Activated T-helper 17 cell treated with anti-CD3 and anti-CD28 coated beads, Interleukin-2, amount 50 U/mL, for 72 hours (primary cell): ENCODE results near the gene IMMP2L. TPM values are rescaled to one million over a fixed set of nuclear protein-coding genes. Genes with fewer than 3 reads are reported as not detected.
A peak's percentile ranks its signal among the peaks of the same experiment; 100 is the strongest.

Experiments used
- ATAC-seq: fragments of 150-1000 bp; cut with Tn5 transposase; replicated peaks from 2 replicates; pipeline ENCODE4 v1.10.0; 2021; ENCODE audit warnings: mild to moderate bottlenecking, moderate library complexity
- H3K27ac Mint-ChIP-seq: one replicate; pipeline ENCODE4 v1.8.0; 2022; ENCODE audit warnings: mixed read lengths
- H3K27me3 Mint-ChIP-seq: one replicate; pipeline ENCODE4 v1.8.0; 2022; ENCODE audit warnings: mixed read lengths
- H3K36me3 Mint-ChIP-seq: one replicate; pipeline ENCODE4 v1.8.0; 2022; ENCODE audit warnings: low read depth, mild to moderate bottlenecking, mixed read lengths
- H3K4me1 Mint-ChIP-seq: one replicate; pipeline ENCODE4 v1.8.0; 2022; ENCODE audit warnings: mixed read lengths
- H3K4me3 Mint-ChIP-seq: one replicate; pipeline ENCODE4 v1.8.0; 2022; ENCODE audit warnings: mild to moderate bottlenecking, mixed read lengths
- H3K9me3 Mint-ChIP-seq: one replicate; pipeline ENCODE4 v1.8.0; 2022; ENCODE audit warnings: mixed read lengths
- total RNA-seq, 2 donors: library from RNA; stranded (reverse); gene quantifications; one replicate each; pipeline ENCODE4 v1.2.3, GENCODE V29; 2022

Gene IMMP2L
- total RNA-seq, 2 donors from 2014 or later = 9.5 to 27.6 TPM

DNA sequence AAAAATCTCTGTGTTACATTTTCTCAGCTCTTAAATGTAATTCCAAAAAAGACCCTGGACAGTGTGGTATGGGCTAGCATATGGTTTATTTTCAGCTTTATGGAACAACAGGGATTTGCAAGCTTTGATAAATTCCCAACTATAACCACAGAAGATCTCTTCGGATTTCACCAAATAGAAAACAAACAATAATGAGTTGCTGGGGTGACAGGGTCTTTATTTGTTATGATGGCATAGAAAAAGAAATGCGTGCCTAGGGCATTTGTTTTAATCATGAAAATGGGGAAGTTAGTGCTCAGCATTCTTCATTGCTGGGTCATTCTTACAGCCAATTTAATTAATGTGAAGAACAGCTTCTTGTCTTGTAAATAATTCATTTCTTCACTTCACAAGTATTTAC, 332.4 kb downstream of the IMMP2L start:
- Mint-ChIP-seq H3K27ac (no peak overlapping the region), H3K27me3 (no peaks in the 10 kb centered on the region), H3K4me1 (peaks cover 8% of the 10 kb centered on the region), H3K9me3 (no peaks in the 10 kb centered on the region), H3K36me3 (no peaks in the 10 kb centered on the region), H3K4me3 (no peak overlapping the region)
- no peak for ATAC-seq

DNA sequence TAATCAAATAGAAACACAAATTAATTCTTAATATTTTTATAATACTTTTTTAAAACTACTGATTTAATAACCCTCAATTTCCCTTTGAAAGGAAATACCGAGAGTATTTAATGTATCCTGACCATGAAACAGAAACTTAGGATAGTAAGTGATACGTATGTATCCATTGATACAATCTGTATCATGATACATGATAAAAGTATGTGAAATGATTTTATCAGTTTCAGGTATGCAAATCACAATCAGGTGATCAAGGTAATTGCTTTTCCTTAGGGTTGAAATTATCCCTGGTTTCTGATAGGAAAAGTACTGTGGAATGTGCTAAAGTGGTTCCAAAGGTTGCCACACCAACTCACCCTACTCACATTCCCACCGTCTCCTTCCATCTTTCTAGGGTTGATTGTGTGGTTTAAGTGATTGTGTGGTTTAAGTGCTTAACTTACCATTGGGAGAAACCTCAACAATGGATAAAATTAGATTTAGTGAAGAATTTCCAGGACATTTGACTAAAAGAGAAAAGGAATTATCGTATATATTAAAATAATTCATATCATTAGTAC, 333.0 kb downstream of the IMMP2L start:
- H3K4me1 Mint-ChIP-seq = peaks cover 8% of the 10 kb centered on the region
- H3K9me3 Mint-ChIP-seq = no peaks in the 10 kb centered on the region
- no peaks in the 10 kb centered on the region for H3K36me3 Mint-ChIP-seq
- no peak for ATAC-seq
- no peak overlapping the region for H3K27ac Mint-ChIP-seq
- H3K4me3 Mint-ChIP-seq = no peak overlapping the region
- no peaks in the 10 kb centered on the region for H3K27me3 Mint-ChIP-seq

DNA sequence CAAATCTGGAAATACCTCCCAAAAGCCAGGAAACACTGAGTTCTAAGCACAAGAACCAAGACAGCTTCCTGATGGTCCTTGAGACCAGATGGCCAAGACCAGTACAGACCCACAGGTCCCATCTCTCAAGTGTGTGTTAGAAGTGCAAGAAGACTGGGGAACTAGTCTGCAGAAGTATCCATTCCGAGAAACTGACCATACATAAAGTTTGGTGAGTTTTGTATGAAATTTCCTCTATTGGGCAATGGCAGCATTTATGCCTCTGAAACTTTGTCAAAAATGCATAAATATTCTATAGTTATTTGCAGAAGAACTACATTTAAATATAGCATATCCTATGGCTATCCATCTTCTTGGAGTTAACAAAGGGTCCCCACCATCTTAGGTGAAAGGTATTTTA, 333.9 kb downstream of the IMMP2L start:
- no peak for ATAC-seq
- H3K27me3 Mint-ChIP-seq = no peaks in the 10 kb centered on the region
- no peak overlapping the region for H3K4me3 Mint-ChIP-seq
- H3K36me3 Mint-ChIP-seq = no peaks in the 10 kb centered on the region
- H3K27ac Mint-ChIP-seq = no peak overlapping the region
- H3K4me1 Mint-ChIP-seq = peaks cover 8% of the 10 kb centered on the region
- H3K9me3 Mint-ChIP-seq = no peaks in the 10 kb centered on the region

DNA sequence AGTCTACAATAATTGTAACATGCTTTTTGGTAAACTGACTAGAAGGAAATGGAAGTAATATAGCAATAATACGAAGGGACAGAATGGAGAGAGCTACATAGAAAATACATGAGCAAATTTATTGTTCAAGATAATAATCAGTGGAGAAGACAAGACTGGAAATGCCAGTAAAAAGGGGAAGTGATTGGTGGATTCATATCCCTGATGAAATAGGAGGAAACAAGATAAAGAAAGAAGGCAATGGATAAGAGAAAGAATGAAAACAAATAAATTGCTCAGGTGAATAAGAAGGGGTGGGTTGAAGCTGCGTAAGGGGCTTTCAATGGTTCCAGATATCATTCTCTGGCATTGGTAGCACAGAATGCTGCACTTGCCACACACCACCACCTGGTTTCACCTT, 335.5 kb downstream of the IMMP2L start:
- Mint-ChIP-seq H3K36me3 (no peaks in the 10 kb centered on the region), H3K9me3 (no peaks in the 10 kb centered on the region), H3K27ac (no peak overlapping the region), H3K4me3 (no peak overlapping the region), H3K4me1 (no peaks in the 10 kb centered on the region), H3K27me3 (no peaks in the 10 kb centered on the region)
- ATAC-seq = no peak

DNA sequence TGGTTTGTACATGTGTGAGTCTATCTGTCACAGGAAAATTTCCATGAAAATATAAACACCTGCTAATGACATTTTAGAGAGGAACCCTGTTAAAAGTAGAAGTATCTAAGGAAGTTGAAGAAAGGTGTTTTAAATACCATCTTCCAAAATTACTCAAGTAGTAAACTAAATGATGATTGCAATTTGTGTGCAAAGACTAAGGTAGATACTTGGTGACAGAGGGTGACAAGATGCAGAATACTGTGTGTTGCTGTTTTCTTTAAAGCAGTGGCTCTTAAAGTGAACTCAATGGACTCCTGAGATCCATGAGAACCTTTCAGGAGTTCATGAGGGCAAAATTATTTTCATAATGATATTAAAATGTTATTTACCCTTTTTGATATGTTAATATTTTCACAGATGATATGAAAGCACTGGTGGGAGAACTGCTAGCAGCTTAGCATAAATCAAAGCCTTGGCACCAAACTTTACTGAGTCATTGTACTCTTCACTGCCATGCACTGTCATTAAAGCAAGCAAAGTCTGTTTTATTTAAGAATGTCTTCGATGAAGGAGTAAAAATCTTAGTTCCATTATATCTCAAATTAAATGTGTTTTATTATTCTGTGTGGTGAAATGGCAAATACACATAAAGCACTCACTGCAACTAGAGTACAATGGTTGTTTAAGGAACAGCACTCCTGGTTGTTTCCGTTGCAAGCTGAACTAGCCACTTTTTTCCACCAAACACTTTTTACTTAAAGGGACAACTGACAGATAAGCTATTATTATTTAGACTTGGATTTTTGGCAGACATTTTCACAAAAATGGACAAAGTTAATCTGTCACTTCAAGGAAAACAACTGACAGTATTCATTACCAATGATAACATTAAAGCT, 337.7 kb downstream of the IMMP2L start:
- Mint-ChIP-seq H3K27ac (no peak overlapping the region), H3K4me1 (no peaks in the 10 kb centered on the region), H3K4me3 (no peak overlapping the region), H3K27me3 (no peaks in the 10 kb centered on the region), H3K36me3 (no peaks in the 10 kb centered on the region), H3K9me3 (peaks cover 3% of the 10 kb centered on the region)
- ATAC-seq = no peak

DNA sequence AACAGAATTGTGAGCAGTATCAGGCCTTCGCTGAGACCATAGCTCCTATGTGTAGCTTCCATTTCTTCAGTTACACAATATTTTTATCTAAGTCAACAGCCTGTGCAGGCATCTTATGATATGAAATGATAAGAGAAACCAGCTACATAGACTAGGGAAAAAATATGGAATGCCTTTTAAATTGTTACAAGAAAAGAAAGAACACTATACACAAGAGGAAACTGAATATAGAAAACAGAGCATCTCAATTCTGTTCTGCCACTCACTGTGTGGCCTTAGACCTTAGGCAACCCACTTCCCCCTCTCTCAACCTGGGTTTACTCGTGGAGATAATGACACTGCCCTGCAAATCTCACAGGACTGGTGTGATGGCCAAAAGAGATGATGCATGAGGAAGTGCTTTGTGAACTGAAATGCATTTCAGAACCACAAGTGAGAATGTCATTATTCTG, 338.5 kb downstream of the IMMP2L start:
- Mint-ChIP-seq H3K4me1 (no peaks in the 10 kb centered on the region), H3K27ac (no peak overlapping the region), H3K36me3 (no peaks in the 10 kb centered on the region), H3K4me3 (no peak overlapping the region), H3K27me3 (no peaks in the 10 kb centered on the region), H3K9me3 (peaks cover 3% of the 10 kb centered on the region)
- ATAC-seq = no peak

DNA sequence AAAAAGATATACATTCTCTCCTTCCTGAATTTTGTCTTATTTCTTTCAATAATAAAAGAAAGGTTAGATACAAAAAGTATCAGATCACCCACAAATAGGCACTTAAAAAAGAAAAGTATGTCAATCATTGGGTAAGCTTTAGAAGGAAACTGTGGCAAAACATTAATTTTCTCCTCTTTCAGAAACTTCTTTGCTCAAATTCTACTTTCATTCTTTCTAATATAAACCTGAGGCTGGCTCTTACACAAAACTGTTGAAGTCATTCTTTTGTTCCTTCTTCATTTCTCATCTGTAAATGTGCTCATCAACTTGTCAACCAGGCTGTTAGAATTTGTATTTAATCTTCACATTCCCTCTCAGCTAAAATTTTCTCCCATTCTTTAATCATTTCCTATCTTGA, 346.7 kb downstream of the IMMP2L start:
- ATAC-seq = peak; percentile 38
- Mint-ChIP-seq H3K4me3 (no peak overlapping the region), H3K4me1 (no peaks in the 10 kb centered on the region), H3K36me3 (no peaks in the 10 kb centered on the region), H3K27ac (no peak overlapping the region), H3K9me3 (no peaks in the 10 kb centered on the region), H3K27me3 (no peaks in the 10 kb centered on the region)

DNA sequence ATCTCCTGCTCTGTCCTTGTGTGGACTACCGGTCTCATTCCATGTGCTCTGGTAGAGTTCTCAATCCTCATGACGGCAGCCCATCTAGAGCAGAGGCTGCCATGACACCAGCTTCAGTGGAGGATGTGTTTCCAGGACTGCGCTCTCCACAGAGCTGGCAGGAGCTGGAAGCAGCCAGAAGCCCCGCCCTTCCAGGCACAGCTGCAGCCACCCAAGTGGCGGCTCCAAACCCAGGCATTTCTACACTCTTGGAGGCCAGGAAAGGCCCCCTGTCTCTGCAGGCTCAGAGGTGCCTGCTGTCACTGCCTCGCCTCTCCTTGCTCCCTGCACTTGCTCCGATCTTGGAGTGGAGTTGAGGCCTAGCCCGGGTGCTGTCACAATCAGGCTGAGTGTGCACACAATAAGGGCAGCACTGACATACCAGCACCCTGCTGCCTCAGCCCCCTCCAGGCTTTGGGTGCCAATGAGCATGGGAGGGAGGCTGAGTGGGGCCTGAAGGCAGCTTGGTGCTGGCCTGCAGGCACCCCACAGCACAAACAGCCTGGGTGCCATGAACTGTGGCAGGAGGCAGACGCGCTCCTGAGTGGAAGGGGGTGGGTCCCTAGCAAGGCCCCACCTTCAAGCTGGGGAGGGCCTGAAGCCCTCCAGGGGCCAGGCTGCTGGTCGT, 349.3 kb downstream of the IMMP2L start:
- no peak overlapping the region for H3K4me3 Mint-ChIP-seq
- no peaks in the 10 kb centered on the region for H3K27me3 Mint-ChIP-seq
- no peaks in the 10 kb centered on the region for H3K4me1 Mint-ChIP-seq
- H3K27ac Mint-ChIP-seq = no peak overlapping the region
- H3K9me3 Mint-ChIP-seq = no peaks in the 10 kb centered on the region
- H3K36me3 Mint-ChIP-seq = no peaks in the 10 kb centered on the region
- ATAC-seq = no peak

DNA sequence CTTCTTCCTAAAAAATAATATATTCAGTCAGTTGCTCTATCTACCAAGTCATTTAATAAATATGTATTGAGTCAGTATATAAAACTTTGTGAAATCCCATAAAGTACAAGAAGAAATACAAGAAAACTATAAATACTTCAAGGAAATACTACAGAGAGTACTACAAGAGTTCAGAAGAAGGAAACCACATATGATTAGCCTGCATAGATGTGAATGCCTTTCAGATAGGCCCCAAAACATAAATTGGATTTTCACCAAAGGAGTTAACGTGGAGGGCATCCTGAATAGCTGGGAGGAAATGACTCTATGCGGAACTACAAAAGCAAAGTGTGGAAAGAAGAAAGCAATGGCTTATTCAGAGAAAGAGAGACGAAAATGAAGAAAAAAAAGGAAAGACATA, 351.3 kb downstream of the IMMP2L start:
- H3K27me3 Mint-ChIP-seq = no peaks in the 10 kb centered on the region
- no peak overlapping the region for H3K27ac Mint-ChIP-seq
- H3K9me3 Mint-ChIP-seq = no peaks in the 10 kb centered on the region
- no peak for ATAC-seq
- no peak overlapping the region for H3K4me3 Mint-ChIP-seq
- H3K4me1 Mint-ChIP-seq = no peaks in the 10 kb centered on the region
- no peaks in the 10 kb centered on the region for H3K36me3 Mint-ChIP-seq

DNA sequence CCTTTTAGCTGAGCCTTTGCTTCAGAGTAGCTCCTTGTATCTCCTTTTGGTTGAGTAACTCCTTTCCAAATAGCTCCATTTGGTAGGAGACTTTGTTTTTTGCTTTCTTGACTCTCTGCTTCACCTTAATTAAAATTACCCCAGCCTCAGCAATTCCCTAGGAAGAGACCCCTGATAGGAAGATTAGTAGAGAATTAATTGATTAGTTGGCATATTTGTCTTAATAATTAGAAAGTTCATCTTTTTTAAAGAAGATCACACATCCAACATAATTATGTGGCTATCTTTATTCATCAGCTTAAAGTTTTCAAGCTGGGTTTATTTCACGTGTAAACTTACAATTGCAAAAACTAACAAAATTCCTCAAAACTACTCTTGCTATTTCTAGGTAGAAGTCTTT, 352.2 kb downstream of the IMMP2L start:
- Mint-ChIP-seq H3K9me3 (no peaks in the 10 kb centered on the region), H3K27me3 (no peaks in the 10 kb centered on the region), H3K4me1 (no peaks in the 10 kb centered on the region), H3K36me3 (no peaks in the 10 kb centered on the region), H3K27ac (no peak overlapping the region), H3K4me3 (no peak overlapping the region)
- ATAC-seq = no peak

DNA sequence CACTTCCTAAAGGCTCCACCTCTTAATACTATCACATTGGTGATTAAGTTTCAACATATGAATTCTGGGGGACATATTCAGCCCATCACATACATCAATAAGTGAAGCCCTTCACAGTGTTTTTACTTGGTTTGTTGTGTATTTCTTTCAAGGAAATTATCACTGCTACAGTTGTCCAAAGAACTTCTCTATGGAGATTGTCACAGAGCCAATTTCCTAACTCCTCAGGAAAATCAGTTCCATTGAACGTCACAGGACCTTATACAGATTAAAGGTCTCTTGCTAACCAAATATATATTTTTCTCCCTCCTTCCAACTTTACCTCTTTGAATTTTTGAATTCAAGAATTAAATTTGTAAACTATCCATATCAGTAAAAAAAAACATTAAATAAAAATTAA, 357.0 kb downstream of the IMMP2L start:
- Mint-ChIP-seq H3K27ac (no peak overlapping the region), H3K27me3 (no peaks in the 10 kb centered on the region), H3K4me1 (no peaks in the 10 kb centered on the region), H3K4me3 (no peak overlapping the region), H3K36me3 (no peaks in the 10 kb centered on the region), H3K9me3 (peaks cover 9% of the 10 kb centered on the region)
- no peak for ATAC-seq

DNA sequence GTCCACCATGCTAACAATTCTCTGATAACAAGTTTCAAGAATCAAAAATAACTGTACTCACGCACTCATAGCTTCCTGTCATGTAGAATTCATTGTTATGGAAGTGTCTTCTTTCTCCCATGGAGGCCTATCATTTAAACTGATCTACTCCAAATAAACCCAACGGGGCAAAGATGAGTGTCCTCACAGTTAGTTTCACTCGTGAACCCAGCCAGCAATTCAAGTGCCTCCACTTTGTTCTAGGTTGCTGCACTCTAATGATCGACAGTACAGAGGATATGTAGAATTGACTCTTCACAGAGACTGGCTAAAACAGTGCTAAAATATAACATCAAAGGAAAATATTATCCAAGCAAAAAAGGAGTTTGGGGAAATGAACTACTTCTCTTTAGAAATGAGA, 360.0 kb downstream of the IMMP2L start:
- Mint-ChIP-seq H3K27me3 (no peaks in the 10 kb centered on the region), H3K4me1 (peaks cover 7% of the 10 kb centered on the region), H3K36me3 (no peaks in the 10 kb centered on the region), H3K9me3 (peaks cover 13% of the 10 kb centered on the region), H3K27ac (no peak overlapping the region), H3K4me3 (no peak overlapping the region)
- ATAC-seq = no peak

DNA sequence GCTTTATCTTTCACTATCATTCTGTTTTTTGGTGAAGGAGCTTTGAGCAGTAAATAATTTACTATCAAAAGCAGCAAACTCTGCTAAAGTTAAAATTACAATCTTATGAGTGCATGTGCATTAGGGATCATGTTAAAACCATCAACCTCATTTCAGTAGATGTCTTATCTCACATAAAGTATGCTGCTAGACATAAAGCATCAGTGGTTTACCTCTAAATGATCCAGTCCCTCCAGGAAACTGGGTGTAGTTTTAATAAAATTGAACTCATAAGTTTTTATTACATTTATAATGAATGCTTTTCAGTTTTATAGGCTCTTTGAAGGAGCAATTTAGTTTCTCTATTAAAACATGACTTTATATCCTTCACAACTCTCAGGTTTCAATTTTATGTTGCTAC, 362.6 kb downstream of the IMMP2L start:
- no peak for ATAC-seq
- H3K4me1 Mint-ChIP-seq = peaks cover 7% of the 10 kb centered on the region
- H3K36me3 Mint-ChIP-seq = no peaks in the 10 kb centered on the region
- no peak overlapping the region for H3K4me3 Mint-ChIP-seq
- H3K27me3 Mint-ChIP-seq = no peaks in the 10 kb centered on the region
- H3K9me3 Mint-ChIP-seq = peaks cover 13% of the 10 kb centered on the region
- H3K27ac Mint-ChIP-seq = no peak overlapping the region

DNA sequence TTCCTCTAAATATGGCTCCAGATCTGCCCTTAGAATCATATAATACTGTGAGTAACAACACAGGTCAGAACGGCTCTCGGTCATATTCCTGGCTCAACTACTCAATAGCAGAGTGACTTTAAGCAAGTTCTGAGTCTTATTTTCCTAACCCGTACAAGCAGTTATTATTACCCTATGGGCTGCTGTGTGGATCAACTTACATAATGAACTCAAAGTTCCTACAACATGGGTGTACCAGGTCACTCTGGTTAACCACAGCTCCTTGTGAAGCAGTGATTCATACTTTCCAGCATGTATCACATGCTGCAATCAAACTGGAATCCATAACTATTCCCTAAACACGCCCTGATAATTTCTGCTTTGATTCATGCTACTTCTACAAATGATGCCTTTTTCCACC, 364.0 kb downstream of the IMMP2L start:
- H3K36me3 Mint-ChIP-seq = no peaks in the 10 kb centered on the region
- ATAC-seq = peak; percentile 92
- peaks cover 7% of the 10 kb centered on the region for H3K4me1 Mint-ChIP-seq
- peaks cover 13% of the 10 kb centered on the region for H3K9me3 Mint-ChIP-seq
- no peaks in the 10 kb centered on the region for H3K27me3 Mint-ChIP-seq
- H3K27ac Mint-ChIP-seq = peak overlapping the region; percentile 60
- no peak overlapping the region for H3K4me3 Mint-ChIP-seq

DNA sequence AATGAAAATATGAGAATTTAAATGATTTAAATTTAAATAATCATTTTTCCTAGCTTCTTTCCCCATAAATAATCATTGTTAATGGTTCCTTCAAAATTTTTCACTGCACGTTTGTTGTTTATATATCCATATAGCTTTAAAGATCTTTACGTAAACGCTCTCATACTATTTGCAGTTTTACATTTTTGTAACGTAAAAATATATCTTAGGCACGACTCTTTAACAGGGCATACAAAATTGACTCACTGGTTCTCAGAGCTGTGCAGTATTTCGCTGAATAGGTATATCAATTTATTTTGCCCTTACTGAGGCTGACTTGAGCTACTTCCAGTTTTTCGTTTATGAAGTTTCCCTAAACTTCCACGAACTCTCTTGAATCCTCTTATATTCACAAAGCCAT, 365.6 kb downstream of the IMMP2L start:
- peaks cover 4% of the 10 kb centered on the region for H3K9me3 Mint-ChIP-seq
- H3K36me3 Mint-ChIP-seq = no peaks in the 10 kb centered on the region
- no peaks in the 10 kb centered on the region for H3K27me3 Mint-ChIP-seq
- H3K27ac Mint-ChIP-seq = no peak overlapping the region
- peaks cover 7% of the 10 kb centered on the region for H3K4me1 Mint-ChIP-seq
- H3K4me3 Mint-ChIP-seq = no peak overlapping the region
- no peak for ATAC-seq
